WTC11 (cell line): Measurements from ENCODE around the gene HSPBAP1. TPM values are rescaled to one million over a fixed set of nuclear protein-coding genes. Genes with fewer than 3 reads are reported as not detected.

Experiments
- ATF6 ChIP-seq: sonication (generic); formaldehyde crosslinking; IDR thresholded peaks from 2 replicates; pipeline ENCODE4 v1.8.1; 2023; ENCODE audit warnings: mild to moderate bottlenecking, missing genetic modification reagents
- CBFB ChIP-seq: sonication (generic); formaldehyde crosslinking; IDR thresholded peaks from 2 replicates; pipeline ENCODE4 v1.8.1; 2022; ENCODE audit warnings: mild to moderate bottlenecking, low read depth, missing genetic modification reagents
- E2F4 ChIP-seq: sonication (generic); formaldehyde crosslinking; IDR thresholded peaks from 2 replicates; pipeline ENCODE4 v1.8.1; 2022; ENCODE audit warnings: low read depth, mild to moderate bottlenecking, moderate library complexity, missing genetic modification reagents, borderline replicate concordance
- E2F5 ChIP-seq: sonication (generic); formaldehyde crosslinking; IDR thresholded peaks from 2 replicates; pipeline ENCODE4 v1.8.1; 2022; ENCODE audit warnings: mild to moderate bottlenecking, moderate library complexity, missing genetic modification reagents
- FOXK1 ChIP-seq: sonication (generic); formaldehyde crosslinking; IDR thresholded peaks from 2 replicates; pipeline ENCODE4 v1.8.0; 2022; ENCODE audit warnings: mild to moderate bottlenecking, moderate library complexity, missing genetic modification reagents
- FOXP1 ChIP-seq: sonication (generic); formaldehyde crosslinking; IDR thresholded peaks from 2 replicates; pipeline ENCODE4 v1.8.0; 2022; ENCODE audit warnings: missing genetic modification reagents, mild to moderate bottlenecking, moderate library complexity, borderline replicate concordance
- FOXP4 ChIP-seq: sonication (generic); formaldehyde crosslinking; IDR thresholded peaks from 2 replicates; pipeline ENCODE4 v1.8.0; 2022; ENCODE audit warnings: mild to moderate bottlenecking, missing genetic modification reagents
- GTF2I ChIP-seq: fragments of 250-450 bp; sonication (Bioruptor Pico); conservative IDR thresholded peaks from 2 replicates; pipeline ENCODE4 v1.4.0; 2021; ENCODE audit warnings: mild to moderate bottlenecking
- IRF2 ChIP-seq: sonication (generic); formaldehyde crosslinking; IDR thresholded peaks from 2 replicates; pipeline ENCODE4 v1.8.0; 2022; ENCODE audit warnings: low read depth, missing genetic modification reagents, borderline replicate concordance
- MYBL2 ChIP-seq: sonication (generic); formaldehyde crosslinking; IDR thresholded peaks from 2 replicates; pipeline ENCODE4 v1.8.1; 2023; ENCODE audit warnings: mild to moderate bottlenecking, moderate library complexity, missing genetic modification reagents
- NR3C1 ChIP-seq: sonication (generic); formaldehyde crosslinking; conservative IDR thresholded peaks from 2 replicates; pipeline ENCODE4 v1.8.1; 2023; ENCODE audit warnings: low read depth, mild to moderate bottlenecking, missing genetic modification reagents
- OVOL2 ChIP-seq: fragments of 250-450 bp; sonication (Bioruptor Pico); IDR thresholded peaks from 2 replicates; pipeline ENCODE4 v1.9.0; 2021; ENCODE audit warnings: mild to moderate bottlenecking, borderline replicate concordance
- PRRX2 ChIP-seq: fragments of 250-450 bp; sonication (Bioruptor Pico); IDR thresholded peaks from 2 replicates; pipeline ENCODE4 v1.8.0; 2021; ENCODE audit warnings: mild to moderate bottlenecking
- SOX15 ChIP-seq: fragments of 250-450 bp; sonication (Bioruptor Pico); IDR thresholded peaks from 2 replicates; pipeline ENCODE4 v1.9.0; 2021; ENCODE audit warnings: mild to moderate bottlenecking
- TEAD1 ChIP-seq: sonication (generic); formaldehyde crosslinking; IDR thresholded peaks from 2 replicates; pipeline ENCODE4 v1.8.0; 2022; ENCODE audit warnings: mild to moderate bottlenecking, missing genetic modification reagents
- TEAD4 ChIP-seq: sonication (generic); formaldehyde crosslinking; IDR thresholded peaks from 2 replicates; pipeline ENCODE4 v1.8.0; 2022; ENCODE audit warnings: mild to moderate bottlenecking, missing genetic modification reagents
- USF2 ChIP-seq: sonication (generic); formaldehyde crosslinking; IDR thresholded peaks from 2 replicates; pipeline ENCODE4 v1.8.1; 2023; ENCODE audit warnings: mild to moderate bottlenecking, missing genetic modification reagents, moderate library complexity
- ZBTB21 ChIP-seq: sonication (generic); formaldehyde crosslinking; IDR thresholded peaks from 2 replicates; pipeline ENCODE4 v1.8.1; 2023; ENCODE audit warnings: mild to moderate bottlenecking, missing genetic modification reagents, borderline replicate concordance
- ZNF423 ChIP-seq: fragments of 250-450 bp; sonication (Bioruptor Pico); IDR thresholded peaks from 2 replicates; pipeline ENCODE4 v2.1.2; 2022; ENCODE audit warnings: mild to moderate bottlenecking, moderate library complexity
- ZNF532 ChIP-seq: fragments of 250-450 bp; sonication (Bioruptor Pico); IDR thresholded peaks from 2 replicates; pipeline ENCODE4 v1.9.0; 2021; ENCODE audit warnings: mild to moderate bottlenecking, borderline replicate concordance
- total RNA-seq: library from RNA; stranded (reverse); gene quantifications from 3 replicates; pipeline ENCODE4 v1.2.3, GENCODE V29; 2021
- TF ChIP-seq, protein P1 (sequence below): fragments of 250-450 bp; sonication (Bioruptor Pico); IDR thresholded peaks from 2 replicates; pipeline ENCODE4 v1.9.0; 2021; ENCODE audit warnings: mild to moderate bottlenecking
- TF ChIP-seq, protein P2 (sequence below): sonication (generic); formaldehyde crosslinking; IDR thresholded peaks from 2 replicates; pipeline ENCODE4 v1.8.0; 2022; ENCODE audit warnings: mild to moderate bottlenecking, missing genetic modification reagents
- TF ChIP-seq, protein P3 (sequence below): sonication (generic); formaldehyde crosslinking; IDR thresholded peaks from 2 replicates; pipeline ENCODE4 v1.8.0; 2022; ENCODE audit warnings: mild to moderate bottlenecking, missing genetic modification reagents

The HSPBAP1 gene
- total RNA-seq, 1 experiment from 2014 or later: 9.1 TPM

DNA sequence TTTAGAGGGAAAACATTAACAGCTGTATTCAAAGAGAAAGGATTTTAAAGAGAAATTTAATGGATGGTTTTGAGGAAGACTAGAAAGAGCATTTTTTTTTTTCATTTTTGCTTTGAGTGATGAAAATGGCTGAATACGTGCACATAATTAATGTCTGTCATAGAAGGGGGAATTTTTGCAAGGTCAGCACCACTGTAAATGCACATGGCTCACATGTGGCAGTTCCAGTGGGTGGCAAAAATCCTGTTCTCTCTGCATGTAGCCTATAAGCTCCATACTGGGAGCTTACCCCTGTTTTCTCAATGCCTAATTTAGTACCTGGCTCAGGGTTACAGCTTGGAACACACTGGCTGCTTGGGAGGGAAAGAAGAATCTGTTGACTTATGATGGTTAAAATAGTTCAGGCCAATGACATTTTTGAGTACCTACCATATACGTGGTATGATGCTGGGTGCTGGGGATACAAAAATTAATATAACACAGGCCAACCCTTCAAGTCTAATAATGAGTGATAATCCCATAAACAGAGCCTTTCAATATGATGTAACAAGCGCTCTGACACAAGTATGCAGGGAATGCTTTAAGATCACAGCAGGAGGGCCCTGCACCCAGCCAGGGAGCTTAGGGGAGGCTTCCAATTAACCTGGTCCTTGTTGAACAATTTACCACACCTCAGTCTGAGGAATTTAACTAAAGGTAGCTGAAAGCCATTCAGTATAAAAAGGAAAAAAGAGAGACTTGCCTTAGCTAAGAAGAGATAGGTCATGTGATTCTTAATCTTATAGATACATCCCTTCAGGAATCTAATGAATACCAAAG lies 33.0 kb downstream of the HSPBAP1 start (continued):
- TF ChIP-seq FOXP4 (no peak), ZNF532 (no peak), NR3C1 (CRISPR knock-in tag) (no peak), TEAD4 (CRISPR knock-in tag) (peak; percentile 51; the same call in 1 of the 2 replicates), E2F4 (CRISPR knock-in tag) (no peak), OVOL2 (CRISPR knock-in tag) (no peak), MYBL2 (CRISPR knock-in tag) (no peak), GTF2I (CRISPR knock-in tag) (no peak), PRRX2 (CRISPR knock-in tag) (no peak), TEAD1 (CRISPR knock-in tag) (peak; percentile 58; the same call in 1 of the 2 replicates), ZNF423 (CRISPR knock-in tag) (peak; percentile 62), CBFB (CRISPR knock-in tag) (no peak), ATF6 (CRISPR knock-in tag) (no peak), USF2 (CRISPR knock-in tag) (no peak), E2F5 (CRISPR knock-in tag) (no peak), FOXK1 (CRISPR knock-in tag) (no peak), IRF2 (CRISPR knock-in tag) (no peak), FOXP1 (CRISPR knock-in tag) (no peak), SOX15 (CRISPR knock-in tag) (no peak), ZBTB21 (no peak)
- TF ChIP-seq, protein P1, sequence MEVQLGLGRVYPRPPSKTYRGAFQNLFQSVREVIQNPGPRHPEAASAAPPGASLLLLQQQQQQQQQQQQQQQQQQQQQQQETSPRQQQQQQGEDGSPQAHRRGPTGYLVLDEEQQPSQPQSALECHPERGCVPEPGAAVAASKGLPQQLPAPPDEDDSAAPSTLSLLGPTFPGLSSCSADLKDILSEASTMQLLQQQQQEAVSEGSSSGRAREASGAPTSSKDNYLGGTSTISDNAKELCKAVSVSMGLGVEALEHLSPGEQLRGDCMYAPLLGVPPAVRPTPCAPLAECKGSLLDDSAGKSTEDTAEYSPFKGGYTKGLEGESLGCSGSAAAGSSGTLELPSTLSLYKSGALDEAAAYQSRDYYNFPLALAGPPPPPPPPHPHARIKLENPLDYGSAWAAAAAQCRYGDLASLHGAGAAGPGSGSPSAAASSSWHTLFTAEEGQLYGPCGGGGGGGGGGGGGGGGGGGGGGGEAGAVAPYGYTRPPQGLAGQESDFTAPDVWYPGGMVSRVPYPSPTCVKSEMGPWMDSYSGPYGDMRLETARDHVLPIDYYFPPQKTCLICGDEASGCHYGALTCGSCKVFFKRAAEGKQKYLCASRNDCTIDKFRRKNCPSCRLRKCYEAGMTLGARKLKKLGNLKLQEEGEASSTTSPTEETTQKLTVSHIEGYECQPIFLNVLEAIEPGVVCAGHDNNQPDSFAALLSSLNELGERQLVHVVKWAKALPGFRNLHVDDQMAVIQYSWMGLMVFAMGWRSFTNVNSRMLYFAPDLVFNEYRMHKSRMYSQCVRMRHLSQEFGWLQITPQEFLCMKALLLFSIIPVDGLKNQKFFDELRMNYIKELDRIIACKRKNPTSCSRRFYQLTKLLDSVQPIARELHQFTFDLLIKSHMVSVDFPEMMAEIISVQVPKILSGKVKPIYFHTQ (CRISPR knock-in tag): no peak
- TF ChIP-seq, protein P2, sequence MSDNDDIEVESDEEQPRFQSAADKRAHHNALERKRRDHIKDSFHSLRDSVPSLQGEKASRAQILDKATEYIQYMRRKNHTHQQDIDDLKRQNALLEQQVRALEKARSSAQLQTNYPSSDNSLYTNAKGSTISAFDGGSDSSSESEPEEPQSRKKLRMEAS: 0 out of 2 replicates have a peak, but pooled peaks have one; percentile 14
- TF ChIP-seq, protein P3, sequence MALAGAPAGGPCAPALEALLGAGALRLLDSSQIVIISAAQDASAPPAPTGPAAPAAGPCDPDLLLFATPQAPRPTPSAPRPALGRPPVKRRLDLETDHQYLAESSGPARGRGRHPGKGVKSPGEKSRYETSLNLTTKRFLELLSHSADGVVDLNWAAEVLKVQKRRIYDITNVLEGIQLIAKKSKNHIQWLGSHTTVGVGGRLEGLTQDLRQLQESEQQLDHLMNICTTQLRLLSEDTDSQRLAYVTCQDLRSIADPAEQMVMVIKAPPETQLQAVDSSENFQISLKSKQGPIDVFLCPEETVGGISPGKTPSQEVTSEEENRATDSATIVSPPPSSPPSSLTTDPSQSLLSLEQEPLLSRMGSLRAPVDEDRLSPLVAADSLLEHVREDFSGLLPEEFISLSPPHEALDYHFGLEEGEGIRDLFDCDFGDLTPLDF (CRISPR knock-in tag): no peak
